ENCODE measurements around the gene STIM1. TPM values are rescaled to one million over a fixed set of nuclear protein-coding genes. Genes with fewer than 3 reads are reported as not detected.

Gene STIM1
- total RNA-seq, 1 donor from 2014 or later = 9.6 TPM

- no peak for DNase-seq
- TF ChIP-seq CTCF (IDR thresholded peaks at IDR 0.05; ENCODE audit: partially characterized antibody, unreplicated experiment) = no peak
- no peaks in the 10 kb centered on the region for H3K4me1 Mint-ChIP-seq (ENCODE audit: low read depth, unreplicated experiment)
Observed at GRCh38 chr11:3925513-3925912, 70.0 kb downstream of the STIM1 start.

GRCh38 chr11:3926458-3927095 is 71.1 kb downstream of the STIM1 start:
- Mint-ChIP-seq H3K4me1 (ENCODE audit: low read depth, unreplicated experiment) (no peaks in the 10 kb centered on the region), H3K27ac (ENCODE audit: unreplicated experiment) (no peak overlapping the region), H3K36me3 (ENCODE audit: unreplicated experiment) (no peaks in the 10 kb centered on the region)

More at GRCh38 chr11:3925513-3925912, 70.0 kb downstream of the STIM1 start:
- H3K9me3 Mint-ChIP-seq (ENCODE audit: unreplicated experiment) = peaks cover 2% of the 10 kb centered on the region
- H3K36me3 Mint-ChIP-seq (ENCODE audit: unreplicated experiment) = no peaks in the 10 kb centered on the region
- H3K27me3 Mint-ChIP-seq (ENCODE audit: unreplicated experiment) = no peaks in the 10 kb centered on the region
- H3K27ac Mint-ChIP-seq (ENCODE audit: unreplicated experiment) = no peak overlapping the region
- H3K4me3 Mint-ChIP-seq (ENCODE audit: unreplicated experiment) = no peak overlapping the region

GRCh38 chr11:3927129-3927796 is 71.8 kb downstream of the STIM1 start:
- Mint-ChIP-seq H3K36me3 (ENCODE audit: unreplicated experiment) (no peaks in the 10 kb centered on the region), H3K27ac (ENCODE audit: unreplicated experiment) (no peak overlapping the region), H3K9me3 (ENCODE audit: unreplicated experiment) (peaks cover 2% of the 10 kb centered on the region), H3K27me3 (ENCODE audit: unreplicated experiment) (no peaks in the 10 kb centered on the region), H3K4me3 (ENCODE audit: unreplicated experiment) (no peak overlapping the region), H3K4me1 (ENCODE audit: low read depth, unreplicated experiment) (no peaks in the 10 kb centered on the region)
- no peak for TF ChIP-seq CTCF (IDR thresholded peaks at IDR 0.05; ENCODE audit: partially characterized antibody, unreplicated experiment)
- DNase-seq = no peak

More at GRCh38 chr11:3926458-3927095, 71.1 kb downstream of the STIM1 start:
- H3K9me3 Mint-ChIP-seq (ENCODE audit: unreplicated experiment) = peaks cover 2% of the 10 kb centered on the region
- DNase-seq = no peak
- no peak for TF ChIP-seq CTCF (IDR thresholded peaks at IDR 0.05; ENCODE audit: partially characterized antibody, unreplicated experiment)
- H3K4me3 Mint-ChIP-seq (ENCODE audit: unreplicated experiment) = no peak overlapping the region
- no peaks in the 10 kb centered on the region for H3K27me3 Mint-ChIP-seq (ENCODE audit: unreplicated experiment)

- Mint-ChIP-seq H3K27me3 (ENCODE audit: unreplicated experiment) (no peaks in the 10 kb centered on the region), H3K27ac (ENCODE audit: unreplicated experiment) (no peak overlapping the region), H3K9me3 (ENCODE audit: unreplicated experiment) (no peaks in the 10 kb centered on the region), H3K36me3 (ENCODE audit: unreplicated experiment) (no peaks in the 10 kb centered on the region), H3K4me1 (ENCODE audit: low read depth, unreplicated experiment) (no peaks in the 10 kb centered on the region), H3K4me3 (ENCODE audit: unreplicated experiment) (no peak overlapping the region)
- DNase-seq = no peak
- no peak for TF ChIP-seq CTCF (IDR thresholded peaks at IDR 0.05; ENCODE audit: partially characterized antibody, unreplicated experiment)
Observed at GRCh38 chr11:3929232-3929631, 73.8 kb downstream of the STIM1 start.

- H3K27me3 Mint-ChIP-seq (ENCODE audit: unreplicated experiment) = no peaks in the 10 kb centered on the region
- DNase-seq = no peak
- no peaks in the 10 kb centered on the region for H3K36me3 Mint-ChIP-seq (ENCODE audit: unreplicated experiment)
- no peaks in the 10 kb centered on the region for H3K4me1 Mint-ChIP-seq (ENCODE audit: low read depth, unreplicated experiment)
- no peak for TF ChIP-seq CTCF (IDR thresholded peaks at IDR 0.05; ENCODE audit: partially characterized antibody, unreplicated experiment)
- no peak overlapping the region for H3K27ac Mint-ChIP-seq (ENCODE audit: unreplicated experiment)
- no peaks in the 10 kb centered on the region for H3K9me3 Mint-ChIP-seq (ENCODE audit: unreplicated experiment)
- H3K4me3 Mint-ChIP-seq (ENCODE audit: unreplicated experiment) = no peak overlapping the region
Observed at GRCh38 chr11:3929649-3930048, 74.2 kb downstream of the STIM1 start.
